GM12892 (cell line): Measurements from ENCODE around the gene TNS2.
A peak's percentile ranks its signal among the peaks of the same experiment; 100 is the strongest.
"Not testable (repeated sequence)": the region's sequence is repeated elsewhere in the genome, so short reads cannot be mapped to it uniquely, and the experiment has no call there.

Experiments used
- DNase-seq: peaks from one replicate; pipeline ENCODE4 v3.0.0; 2011; ENCODE audit not compliant: insufficient read length
- FAIRE-seq: peaks from 2 replicates; lab custom pipeline; 2011; peaks lifted over from hg19 to GRCh38; lab: Jason Lieb, UNC
- POLR2A ChIP-seq: IDR thresholded peaks from 2 replicates; pipeline ENCODE4 v1.6.1; 2011; ENCODE audit warnings: low read depth, low read length, control low read depth
- POLR2AphosphoS5 ChIP-seq: IDR thresholded peaks from 2 replicates; pipeline ENCODE4 v1.6.1; 2011; ENCODE audit warnings: low read depth, low read length, control low read depth
- TAF1 ChIP-seq: IDR thresholded peaks from 2 replicates; pipeline ENCODE4 v1.6.1; 2011; ENCODE audit warnings: low read depth, mild to moderate bottlenecking, control low read depth, low read length, borderline replicate concordance

Gene TNS2

DNA sequence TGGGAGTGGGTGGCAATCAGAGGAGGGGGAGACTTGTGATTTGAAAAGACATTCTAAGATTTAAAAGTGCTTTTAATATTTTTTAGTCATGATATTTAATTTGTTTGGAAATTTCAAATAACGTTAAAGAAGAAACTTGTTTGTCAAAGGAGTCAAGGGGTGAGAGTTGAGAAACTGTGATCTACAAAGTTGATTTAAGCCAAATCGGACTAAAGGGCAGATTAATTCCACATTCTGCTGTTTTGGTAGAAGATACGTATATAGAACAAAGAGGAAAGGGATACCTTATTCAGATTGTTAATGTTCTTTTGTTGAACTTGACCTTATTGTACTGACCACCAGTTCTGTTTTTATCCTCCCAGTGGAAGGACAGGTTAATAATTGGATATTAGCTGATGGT, 36.9 kb upstream of the TNS2 start:
- TF ChIP-seq TAF1 = no peak
- TF ChIP-seq POLR2A = no peak
- no peak for TF ChIP-seq POLR2AphosphoS5
- DNase-seq (no peak), FAIRE-seq (no peak)

DNA sequence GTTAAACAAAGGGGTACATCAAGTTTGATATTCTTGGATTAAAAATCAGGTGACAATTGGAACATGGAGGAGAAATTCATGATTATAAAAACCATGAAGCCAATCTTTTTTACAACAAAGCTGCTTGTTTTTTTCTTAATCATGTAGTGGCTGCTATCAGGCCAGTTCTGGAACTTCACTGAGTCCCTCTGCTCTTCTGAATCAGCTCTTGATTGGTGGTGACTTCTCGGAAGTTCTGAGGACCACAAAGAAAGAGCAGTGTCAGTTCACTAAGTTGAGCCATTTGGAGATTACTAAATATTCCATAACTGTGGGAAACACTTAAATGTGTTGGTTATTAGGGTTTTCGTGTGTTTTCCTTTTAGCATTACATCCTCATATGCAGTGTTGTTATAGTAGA, 35.2 kb upstream of the TNS2 start:
- no peak for FAIRE-seq
- TF ChIP-seq TAF1 (no peak), POLR2AphosphoS5 (no peak), POLR2A (no peak)
- DNase-seq = no peak

DNA sequence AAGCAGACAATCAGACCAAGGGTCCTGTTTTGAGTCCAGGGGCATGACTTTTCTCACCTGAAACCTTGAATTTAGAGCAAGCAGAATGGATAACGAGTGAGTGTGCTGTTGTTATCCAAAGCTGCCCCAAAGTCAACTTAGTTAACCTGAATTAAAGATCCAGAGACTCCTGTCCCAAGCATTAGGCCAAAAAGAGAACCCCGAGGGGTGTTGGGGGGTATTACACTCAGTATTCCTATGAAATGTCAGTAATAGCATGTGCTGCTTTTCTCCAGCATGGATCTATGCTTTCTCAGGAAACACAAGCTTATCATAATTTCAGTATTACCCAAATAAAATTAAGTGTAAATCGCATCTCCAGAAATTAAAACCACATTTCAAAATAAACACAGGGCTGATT, 24.6 kb upstream of the TNS2 start:
- TF ChIP-seq POLR2A (no peak), TAF1 (no peak)
- FAIRE-seq (no peak), DNase-seq (no peak)

DNA sequence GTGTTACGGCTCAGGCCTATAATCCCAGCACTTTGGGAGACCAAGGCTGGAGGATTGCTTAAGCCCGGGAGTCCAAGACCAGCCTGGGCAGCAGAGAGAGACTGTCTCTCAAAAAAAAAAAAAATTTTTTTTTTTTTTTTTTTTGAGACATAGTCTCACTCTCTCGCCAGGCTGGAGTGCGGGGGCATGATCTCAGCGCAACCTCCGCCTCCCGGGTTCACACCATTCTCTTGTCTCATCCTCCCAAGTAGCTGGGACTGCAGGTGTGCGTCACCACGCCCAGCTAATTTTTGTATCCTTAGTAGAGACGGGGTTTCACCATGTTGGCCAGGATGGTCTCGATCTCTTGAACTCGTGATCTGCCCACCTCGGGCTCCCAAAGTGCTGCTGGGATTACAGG, 22.9 kb upstream of the TNS2 start:
- not testable (repeated sequence) for DNase-seq, FAIRE-seq

DNA sequence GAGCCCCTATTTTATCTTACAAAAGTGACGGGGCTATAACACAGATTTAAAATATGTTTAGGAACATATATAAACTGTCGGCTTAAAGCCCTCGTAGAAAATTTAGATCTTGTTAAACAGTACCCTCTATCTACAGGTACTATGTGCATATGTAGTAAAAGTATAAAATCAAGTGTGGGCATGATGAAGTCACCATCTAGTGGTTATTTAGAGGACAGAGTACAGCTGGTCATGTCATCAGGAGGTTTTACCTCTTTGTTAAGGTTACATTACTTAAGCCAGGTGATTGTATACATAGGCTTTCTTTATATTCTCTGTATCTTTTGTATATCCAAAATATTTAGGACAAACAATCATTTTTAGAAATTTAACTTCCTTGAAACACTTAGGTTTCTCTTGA, 18.2 kb upstream of the TNS2 start:
- no peak for TF ChIP-seq POLR2A
- no peak for TF ChIP-seq POLR2AphosphoS5
- no peak for TF ChIP-seq TAF1
- DNase-seq (no peak), FAIRE-seq (no peak)

DNA sequence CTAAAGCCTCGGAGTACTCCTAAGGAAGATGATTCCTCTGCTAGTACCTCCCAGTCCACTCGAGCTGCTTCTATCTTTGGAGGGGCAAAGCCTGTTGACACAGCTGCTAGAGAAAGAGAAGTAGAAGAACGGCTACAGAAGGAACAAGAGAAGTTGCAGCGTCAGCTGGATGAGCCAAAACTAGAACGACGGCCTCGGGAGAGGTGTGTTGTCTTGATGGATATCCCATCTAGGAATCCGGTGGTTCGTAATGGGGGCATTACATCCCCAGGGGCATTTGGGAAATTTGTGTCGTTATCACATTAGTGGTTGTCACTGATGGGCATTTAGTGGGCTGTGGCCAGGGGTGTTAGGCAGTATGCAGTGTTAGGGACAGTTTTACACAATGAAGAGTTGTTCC, 16.0 kb upstream of the TNS2 start:
- DNase-seq, FAIRE-seq: not testable (repeated sequence)

DNA sequence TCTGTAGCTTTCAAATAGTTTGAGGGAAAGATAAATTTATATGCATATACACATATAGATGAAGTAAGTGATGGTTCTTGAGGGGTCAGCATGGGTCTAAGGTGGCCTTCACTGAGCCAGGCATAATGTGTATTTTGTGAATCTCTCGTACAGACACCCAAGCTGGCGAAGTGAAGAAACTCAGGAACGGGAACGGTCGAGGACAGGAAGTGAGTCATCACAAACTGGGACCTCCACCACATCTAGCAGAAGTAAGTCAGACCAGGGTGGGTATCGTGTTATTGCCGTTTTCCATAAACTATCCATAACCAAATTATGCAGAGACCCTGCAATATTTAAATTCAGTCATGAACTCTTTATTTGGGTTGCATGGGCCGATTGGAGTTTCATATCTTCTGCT, 15.4 kb upstream of the TNS2 start:
- no peak for FAIRE-seq
- no peak for DNase-seq
- TF ChIP-seq POLR2A = no peak
- TF ChIP-seq TAF1 = no peak
- no peak for TF ChIP-seq POLR2AphosphoS5

DNA sequence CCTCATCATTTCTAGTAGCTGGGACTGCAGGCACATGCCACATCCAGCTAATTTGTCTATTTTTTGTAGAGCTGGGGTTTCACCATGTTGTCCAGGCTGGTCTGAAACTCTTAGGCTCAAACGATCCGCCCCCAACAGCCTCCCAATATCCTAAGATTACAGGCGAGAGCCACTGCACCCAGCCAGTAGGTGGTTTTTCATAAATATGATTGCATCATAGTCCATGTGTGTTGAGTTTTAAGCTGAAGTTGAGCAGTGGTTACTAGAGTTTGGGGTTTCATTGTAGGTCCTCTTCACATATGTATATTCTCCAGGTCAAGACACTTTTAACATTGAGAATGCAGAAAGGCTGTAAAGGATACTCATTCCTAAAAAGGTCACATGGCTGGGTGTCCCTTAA, 13.1 kb upstream of the TNS2 start:
- TF ChIP-seq TAF1 (no peak), POLR2A (no peak), POLR2AphosphoS5 (no peak)
- DNase-seq = no peak
- no peak for FAIRE-seq

DNA sequence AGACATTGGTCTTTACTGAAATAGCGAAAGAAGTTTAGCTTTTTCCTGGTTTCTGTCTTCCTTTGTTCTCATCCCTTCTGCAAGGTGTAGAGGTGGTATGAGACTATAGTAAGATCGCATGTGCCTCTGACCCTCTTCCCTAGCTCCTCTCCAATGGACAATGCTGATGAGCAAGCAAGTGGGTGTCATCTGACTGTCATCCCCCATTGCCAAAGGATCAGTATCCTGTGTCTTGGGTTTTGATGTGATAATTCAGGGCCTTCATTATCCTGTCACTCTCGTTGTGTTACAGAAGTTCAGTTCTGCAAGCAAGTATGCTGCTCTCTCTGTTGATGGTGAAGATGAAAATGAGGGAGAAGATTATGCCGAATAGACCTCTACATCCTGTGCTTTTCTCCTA, 10.0 kb upstream of the TNS2 start:
- DNase-seq = no peak
- TF ChIP-seq TAF1 = no peak
- TF ChIP-seq POLR2A = no peak
- no peak for TF ChIP-seq POLR2AphosphoS5
- no peak for FAIRE-seq

DNA sequence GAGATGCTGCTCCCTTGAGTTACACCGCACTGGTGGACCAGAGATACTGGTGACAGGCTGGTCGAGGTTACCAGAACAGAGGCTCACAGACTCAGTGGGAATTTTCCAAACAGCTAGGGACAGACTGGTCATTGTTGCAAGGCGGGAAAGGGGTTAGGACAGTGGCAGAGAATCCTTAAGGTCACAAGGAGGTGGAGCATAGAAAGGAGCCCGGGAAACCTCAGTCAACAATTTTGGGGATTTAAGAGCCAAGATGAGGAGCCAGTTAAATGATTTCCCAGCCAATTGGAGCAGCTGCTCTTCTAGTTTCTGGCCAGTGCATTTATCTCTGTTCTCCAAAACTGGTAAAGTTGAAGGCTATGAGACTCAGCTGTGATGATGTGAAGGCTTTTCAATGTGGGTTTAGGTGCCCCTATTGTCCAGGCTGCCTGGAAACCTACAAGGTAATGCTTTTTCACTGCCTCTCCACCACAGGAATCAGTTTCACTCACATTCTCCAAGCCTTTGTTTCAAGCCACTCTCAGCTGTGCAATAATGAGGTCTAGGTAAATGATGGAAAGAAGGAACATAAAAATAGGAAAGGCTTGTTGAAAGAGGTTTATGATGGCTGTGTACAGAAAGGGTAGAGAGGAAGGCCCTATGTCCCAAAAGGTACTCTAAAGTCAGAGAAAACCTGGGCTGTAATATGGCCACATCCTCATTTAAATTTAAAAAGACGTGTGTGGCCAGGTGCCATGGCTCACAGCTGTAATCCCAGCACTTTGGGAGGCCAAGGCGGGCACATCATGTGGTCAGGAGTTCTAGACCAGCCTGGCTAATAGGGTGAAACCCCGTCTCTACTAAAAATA, 7.0 kb upstream of the TNS2 start:
- DNase-seq (no peak), FAIRE-seq (no peak)
- TF ChIP-seq TAF1 = no peak
- TF ChIP-seq POLR2A = peak; percentile 60; the same call in 1 of the 2 replicates
- peak; percentile 73 for TF ChIP-seq POLR2AphosphoS5

DNA sequence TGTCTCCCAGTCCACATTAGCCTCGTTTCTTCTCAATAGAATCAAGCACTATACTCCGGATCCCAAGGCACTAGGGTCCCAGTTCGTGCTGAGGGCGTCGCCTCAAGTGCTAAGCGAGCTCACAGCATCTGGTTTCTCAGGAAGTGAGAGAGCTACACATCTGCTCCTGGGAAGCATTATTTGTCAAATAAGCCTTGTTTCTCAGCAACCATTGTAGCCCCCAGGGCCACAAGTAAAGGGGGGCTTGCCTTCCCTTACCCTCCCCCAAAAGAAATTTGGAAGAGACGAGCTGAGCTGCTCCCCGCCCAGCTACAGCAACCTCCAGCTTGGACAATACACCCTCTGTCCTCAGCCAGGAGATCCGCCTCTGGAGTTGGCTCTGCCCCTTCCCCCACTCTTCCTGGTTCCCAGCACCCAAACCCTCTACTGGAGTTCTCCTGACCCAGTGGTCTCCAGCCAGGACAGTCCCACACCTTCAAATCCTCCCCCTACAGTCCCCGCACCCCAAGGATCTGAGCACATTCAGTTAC, 5.7 kb upstream of the TNS2 start:
- TF ChIP-seq POLR2A (no peak), TAF1 (no peak), POLR2AphosphoS5 (no peak)
- DNase-seq = no peak
- FAIRE-seq = no peak

DNA sequence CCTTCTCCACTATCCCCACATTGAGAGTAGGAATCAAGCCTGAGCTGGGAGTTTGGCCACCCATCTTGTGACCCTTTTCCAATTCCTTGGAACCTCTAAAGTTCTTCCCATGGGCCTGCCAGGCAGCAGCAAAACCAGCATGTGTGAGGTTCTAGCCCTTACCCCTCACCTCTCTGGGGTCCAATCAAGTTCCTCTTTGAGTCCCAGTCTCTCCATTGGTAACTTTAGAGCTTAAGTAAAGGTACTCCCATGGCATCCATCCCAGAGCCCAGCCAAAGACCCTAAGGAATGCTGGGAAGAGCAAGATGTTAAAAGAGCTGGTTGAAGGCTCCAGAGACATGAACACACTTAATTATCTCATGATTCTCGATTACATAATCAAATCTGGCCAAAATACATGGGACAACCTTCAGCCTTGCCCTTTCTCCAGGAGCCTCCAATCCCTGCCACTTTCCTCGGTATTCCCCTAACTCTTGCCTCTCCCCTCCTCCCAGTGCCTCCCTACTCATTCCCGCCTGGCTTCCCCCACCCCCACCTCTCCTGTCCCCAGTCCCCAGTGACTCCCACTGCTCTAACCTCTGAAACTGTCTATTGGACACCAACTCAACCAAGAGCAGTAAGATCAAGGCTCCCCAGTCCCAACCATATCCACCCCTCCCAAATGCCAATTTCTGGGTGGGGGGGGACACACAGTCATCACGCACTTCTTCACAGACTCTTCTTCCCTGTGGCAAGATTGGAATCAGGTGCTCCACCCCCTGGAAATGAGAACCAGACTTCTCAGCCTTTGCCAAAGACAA, 4.8 kb upstream of the TNS2 start:
- no peak for TF ChIP-seq POLR2AphosphoS5
- TF ChIP-seq TAF1 = no peak
- TF ChIP-seq POLR2A = no peak
- FAIRE-seq (no peak), DNase-seq (no peak)
